NB4 (cell line): ENCODE measurements around the gene SETD5.

ENCODE experiments used
- DNase-seq: peaks from one replicate; pipeline ENCODE4 v3.0.0; 2010; ENCODE audit warnings: low read depth
- H3K4me3 ChIP-seq: one replicate; pipeline ENCODE4 v1.5.1; 2011; ENCODE audit warnings: mild to moderate bottlenecking, low read depth, low read length, moderate library complexity
- MYC ChIP-seq: IDR thresholded peaks from 2 replicates; pipeline ENCODE4 v1.6.1; 2011; ENCODE audit warnings: low read depth, low read length
- POLR2A ChIP-seq: IDR thresholded peaks from 2 replicates; pipeline ENCODE4 v1.6.1; 2011; ENCODE audit warnings: mild to moderate bottlenecking; ENCODE audit not compliant: insufficient read length; ENCODE audit errors: extremely low read depth
- TF ChIP-seq, protein P1 (sequence below): IDR thresholded peaks from 2 replicates; pipeline ENCODE4 v1.6.1; 2011; ENCODE audit warnings: low read depth, low read length
- TF ChIP-seq, protein P2 (sequence below): IDR thresholded peaks from one replicate; pipeline ENCODE4 v1.5.1; 2012; ENCODE audit warnings: low read depth, low read length

The SETD5 gene

DNA sequence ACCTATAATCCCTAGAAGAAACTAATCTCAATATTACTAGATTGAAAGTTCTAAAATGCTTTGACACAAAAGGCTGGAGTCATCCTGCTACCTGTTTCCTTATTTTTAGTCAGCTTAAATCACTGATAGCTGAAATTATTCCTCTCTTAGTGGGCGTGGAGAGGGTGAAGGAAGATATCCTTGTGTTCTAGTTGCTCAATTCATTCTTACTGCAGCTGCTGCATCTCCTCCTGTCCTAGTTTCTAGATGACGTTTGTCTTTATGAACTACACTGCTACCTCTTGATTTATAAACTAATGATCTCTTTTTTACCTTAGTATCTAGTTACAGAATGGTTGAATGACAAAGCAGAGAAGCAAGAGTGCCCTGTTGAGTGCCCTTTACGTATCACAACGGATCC lies 50.7 kb downstream of the SETD5 start:
- no peak overlapping the region for H3K4me3 ChIP-seq
- TF ChIP-seq, protein P1, sequence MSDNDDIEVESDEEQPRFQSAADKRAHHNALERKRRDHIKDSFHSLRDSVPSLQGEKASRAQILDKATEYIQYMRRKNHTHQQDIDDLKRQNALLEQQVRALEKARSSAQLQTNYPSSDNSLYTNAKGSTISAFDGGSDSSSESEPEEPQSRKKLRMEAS, result no peak
- TF ChIP-seq, protein P2, sequence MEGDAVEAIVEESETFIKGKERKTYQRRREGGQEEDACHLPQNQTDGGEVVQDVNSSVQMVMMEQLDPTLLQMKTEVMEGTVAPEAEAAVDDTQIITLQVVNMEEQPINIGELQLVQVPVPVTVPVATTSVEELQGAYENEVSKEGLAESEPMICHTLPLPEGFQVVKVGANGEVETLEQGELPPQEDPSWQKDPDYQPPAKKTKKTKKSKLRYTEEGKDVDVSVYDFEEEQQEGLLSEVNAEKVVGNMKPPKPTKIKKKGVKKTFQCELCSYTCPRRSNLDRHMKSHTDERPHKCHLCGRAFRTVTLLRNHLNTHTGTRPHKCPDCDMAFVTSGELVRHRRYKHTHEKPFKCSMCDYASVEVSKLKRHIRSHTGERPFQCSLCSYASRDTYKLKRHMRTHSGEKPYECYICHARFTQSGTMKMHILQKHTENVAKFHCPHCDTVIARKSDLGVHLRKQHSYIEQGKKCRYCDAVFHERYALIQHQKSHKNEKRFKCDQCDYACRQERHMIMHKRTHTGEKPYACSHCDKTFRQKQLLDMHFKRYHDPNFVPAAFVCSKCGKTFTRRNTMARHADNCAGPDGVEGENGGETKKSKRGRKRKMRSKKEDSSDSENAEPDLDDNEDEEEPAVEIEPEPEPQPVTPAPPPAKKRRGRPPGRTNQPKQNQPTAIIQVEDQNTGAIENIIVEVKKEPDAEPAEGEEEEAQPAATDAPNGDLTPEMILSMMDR, result no peak
- TF ChIP-seq POLR2A, result no peak
- no peak for TF ChIP-seq MYC
- DNase-seq, result no peak

DNA sequence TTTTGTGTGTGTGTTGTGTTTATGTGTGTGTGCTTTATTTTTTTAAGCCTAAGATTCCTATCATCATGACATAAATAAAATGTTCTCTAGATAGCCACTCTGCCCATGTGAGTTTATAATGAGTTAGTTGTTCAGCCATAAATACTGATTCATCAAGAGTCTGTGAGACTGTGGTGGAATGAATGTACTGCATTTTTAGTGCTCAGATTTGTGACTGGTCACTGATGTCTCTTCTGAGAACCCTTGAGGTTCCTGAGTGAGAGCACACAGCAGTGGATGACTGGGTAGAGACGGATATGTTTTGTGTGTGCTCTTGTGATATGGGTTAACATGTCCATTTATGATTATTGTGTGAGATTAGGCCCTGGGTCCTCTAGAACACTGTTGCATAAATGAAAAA lies 51.2 kb downstream of the SETD5 start:
- TF ChIP-seq MYC, result no peak
- TF ChIP-seq, protein P1, result no peak
- no peak for TF ChIP-seq POLR2A
- TF ChIP-seq, protein P2, result no peak
- DNase-seq, result no peak
- no peak overlapping the region for H3K4me3 ChIP-seq

DNA sequence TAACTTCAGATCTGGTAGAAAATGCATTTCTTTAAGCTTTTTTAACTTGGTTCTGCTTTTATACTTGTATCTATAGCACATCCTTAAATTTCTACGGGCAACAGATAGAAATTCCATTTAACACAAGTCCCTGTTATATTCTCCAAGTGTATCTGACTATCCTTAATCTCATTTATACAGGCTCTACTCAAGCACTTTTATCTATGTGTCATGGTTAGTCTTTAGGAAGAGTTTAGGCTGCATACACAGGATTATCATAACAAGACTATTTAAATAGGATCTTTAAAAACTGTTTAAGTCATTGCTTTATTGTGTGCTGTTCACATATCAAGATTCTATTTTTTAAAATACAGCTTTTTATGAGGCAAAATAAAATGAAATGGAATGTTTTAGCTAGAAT lies 52.7 kb downstream of the SETD5 start:
- DNase-seq, result no peak
- H3K4me3 ChIP-seq, result no peak overlapping the region
- TF ChIP-seq, protein P1, result no peak
- TF ChIP-seq MYC, result no peak
- no peak for TF ChIP-seq POLR2A
- TF ChIP-seq, protein P2, result no peak

DNA sequence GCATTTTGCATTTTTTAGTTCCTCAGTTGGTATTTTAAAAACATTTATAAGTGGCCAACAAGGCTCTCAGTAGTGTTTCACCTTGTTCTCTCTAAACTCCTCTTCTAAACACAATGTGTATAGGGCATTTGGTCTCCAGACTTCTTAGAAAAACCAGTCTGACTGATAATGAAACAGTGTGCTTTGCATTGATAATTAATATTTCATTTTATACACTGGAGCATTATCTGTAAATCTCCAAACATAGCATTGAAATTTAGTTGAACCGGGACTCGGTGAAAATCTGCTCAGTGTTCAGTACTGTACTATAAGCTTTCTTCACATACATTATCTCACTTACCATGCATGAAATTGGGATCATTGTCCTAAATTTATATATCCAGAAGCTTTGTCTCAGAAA lies 53.6 kb downstream of the SETD5 start:
- no peak for DNase-seq
- TF ChIP-seq, protein P2, result no peak
- TF ChIP-seq MYC (no peak), POLR2A (no peak)
- TF ChIP-seq, protein P1, result no peak
- no peak overlapping the region for H3K4me3 ChIP-seq

DNA sequence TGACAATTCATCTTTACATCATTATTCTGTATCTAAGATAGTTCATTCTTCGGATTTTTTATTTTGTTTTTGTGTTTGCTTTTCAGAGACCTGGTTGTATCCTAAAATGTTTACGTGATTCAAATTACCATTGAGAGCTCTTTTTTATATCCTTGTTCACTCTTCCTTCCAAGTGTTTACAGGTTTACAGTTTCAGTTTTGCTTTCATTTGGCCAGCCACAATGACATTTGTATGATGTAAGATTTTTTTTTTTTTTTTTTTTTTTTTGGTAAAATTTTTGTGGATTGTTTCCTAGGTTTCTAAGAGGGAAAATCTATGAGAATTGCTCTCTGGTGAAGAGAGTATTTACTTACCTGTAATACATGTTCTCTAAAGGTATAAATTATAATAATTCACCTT lies 55.0 kb downstream of the SETD5 start:
- TF ChIP-seq MYC (no peak), POLR2A (no peak)
- TF ChIP-seq, protein P1, result no peak
- TF ChIP-seq, protein P2, result no peak
- no peak for DNase-seq
- H3K4me3 ChIP-seq, result no peak overlapping the region

DNA sequence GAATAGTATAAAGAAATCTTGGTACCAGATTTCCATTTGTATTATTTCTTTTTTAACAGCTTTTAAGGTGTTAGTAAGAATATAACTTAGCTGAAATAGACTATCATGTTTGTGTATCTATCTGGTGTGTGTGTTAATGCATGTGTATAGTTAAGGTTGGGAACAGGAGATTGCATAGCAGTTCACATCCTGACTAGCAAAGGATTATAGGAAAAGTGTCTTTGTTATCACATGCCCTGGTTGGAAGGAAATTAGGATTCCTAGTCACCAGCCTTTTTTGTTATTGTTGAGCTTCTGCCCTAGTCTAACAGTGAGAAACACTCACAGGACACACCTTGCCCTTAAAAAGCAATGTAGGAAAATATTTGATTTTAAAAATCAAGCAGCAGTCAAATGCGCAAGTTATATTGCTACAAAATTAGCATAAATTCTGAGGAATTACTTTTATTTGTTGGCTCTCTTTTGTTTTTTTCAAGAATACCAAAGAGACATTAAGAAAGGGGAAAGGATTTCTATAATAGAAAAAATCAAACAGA lies 58.2 kb downstream of the SETD5 start:
- TF ChIP-seq POLR2A (no peak), MYC (no peak)
- TF ChIP-seq, protein P1, result no peak
- TF ChIP-seq, protein P2, result no peak
- DNase-seq, result no peak
- H3K4me3 ChIP-seq, result no peak overlapping the region
